GM12874 (cell line): ENCODE data around the gene IFT80.

Source experiments
- CTCF ChIP-seq: IDR thresholded peaks from 2 replicates; pipeline ENCODE4 v1.5.1; 2011; ENCODE audit warnings: low read depth, mild to moderate bottlenecking, control low read depth, low read length, moderate library complexity; ENCODE audit not compliant: insufficient read depth

The IFT80 gene

GRCh38 chr3:160213191-160213590 is 185.8 kb downstream of the IFT80 start:
- TF ChIP-seq CTCF = no peak

GRCh38 chr3:160210799-160211221 is 188.2 kb downstream of the IFT80 start:
- 0 out of 2 replicates have a peak, but pooled peaks have one; percentile 10 for TF ChIP-seq CTCF

GRCh38 chr3:160210341-160210740 is 188.7 kb downstream of the IFT80 start:
- TF ChIP-seq CTCF = no peak
